PFSK-1 (cell line): Measurements from ENCODE around the gene TRA2B.

Source experiments
- POLR2AphosphoS5 ChIP-seq: IDR thresholded peaks from 2 replicates; pipeline ENCODE4 v1.6.1; 2012; ENCODE audit warnings: low read depth, mild to moderate bottlenecking, control low read depth, low read length, moderate library complexity
- REST ChIP-seq, 2 experiments: IDR thresholded peaks; 2 replicates each; pipeline versions ENCODE4 v1.6.1 to v1.8.0; 2011 to 2012; ENCODE audit warnings: low read depth in 2 of 2, low read length in 2 of 2, control low read depth in 1 of 2, inconsistent platforms in 1 of 2, mild to moderate bottlenecking in 1 of 2, moderate library complexity in 1 of 2; ENCODE audit not compliant: insufficient read depth in 1 of 2
- SIN3A ChIP-seq: IDR thresholded peaks from 2 replicates; pipeline ENCODE4 v1.6.1; 2012; ENCODE audit warnings: mild to moderate bottlenecking, low read length, moderate library complexity, borderline replicate concordance; ENCODE audit not compliant: insufficient read depth
- TAF1 ChIP-seq: IDR thresholded peaks from 2 replicates; pipeline ENCODE4 v1.6.1; 2012; ENCODE audit warnings: low read length, control low read depth, borderline replicate concordance; ENCODE audit not compliant: insufficient read depth

GRCh38 chr3:185943760-185944106 is 5.9 kb upstream of the TRA2B start:
- TF ChIP-seq REST (IDR thresholded peaks at IDR 0.05; ENCODE audit: insufficient read depth in 1 of 2, low read depth in 2 of 2, low read length in 2 of 2) (no peak), TAF1 (no peak), POLR2AphosphoS5 (no peak), SIN3A (no peak)
